ENCODE data around the gene CPAMD8.
A peak's percentile ranks its signal among the peaks of the same experiment; 100 is the strongest.

GRCh38 chr19:17075035-17075863 lies 48.6 kb upstream of the CPAMD8 start, which contains the start of the genes HAUS8 and MYO9B:
- TF ChIP-seq POLR2A (IDR thresholded peaks at IDR 0.05) (peak; percentile 12), CTCF (IDR thresholded peaks at IDR 0.05) (no peak), EP300 (IDR thresholded peaks at IDR 0.05) (no peak)

All from ovary (tissue), 3 donors.